ENCODE results near the gene CAMTA1.

CAMTA1 gene

GRCh38 chr1:7436056-7437005, 651.1 kb downstream of the CAMTA1 start:
- Histone ChIP-seq H3K9me3 (ENCODE audit: control insufficient read depth, insufficient read depth, low read length) (no peaks in the 10 kb centered on the region), H3K27ac (ENCODE audit: low read depth, low read length) (no peak overlapping the region), H3K36me3 (ENCODE audit: control insufficient read depth, insufficient read depth, low read length) (no peaks in the 10 kb centered on the region), H3K9ac (ENCODE audit: low read depth, low read length) (no peak overlapping the region), H3K4me3 (ENCODE audit: low read depth, low read length) (no peak overlapping the region), H3K4me1 (ENCODE audit: control insufficient read depth, insufficient read depth, low read length) (no peaks in the 10 kb centered on the region), H3K27me3 (ENCODE audit: control insufficient read depth, insufficient read depth, low read length) (no peaks in the 10 kb centered on the region)

DNA sequence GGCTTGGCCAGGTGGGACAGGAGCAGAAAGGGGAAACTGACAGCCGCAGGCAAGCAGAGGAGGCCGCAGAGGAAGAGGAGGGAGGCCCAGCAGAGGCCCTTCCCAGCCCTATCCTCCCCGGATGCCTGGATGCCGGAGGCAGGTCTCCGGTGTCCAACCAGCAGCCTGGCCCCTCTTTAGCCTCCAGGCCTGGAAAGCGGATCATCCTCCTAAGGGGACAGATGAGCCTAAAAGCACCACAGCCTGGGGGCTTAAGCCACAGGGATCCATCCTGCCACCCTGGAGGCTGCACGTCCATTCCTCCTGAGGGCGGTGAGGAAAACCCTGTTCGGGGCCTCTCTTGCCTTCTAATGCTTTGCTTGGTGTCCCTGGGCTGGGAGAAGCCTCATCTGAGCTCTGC, 651.8 kb downstream of the CAMTA1 start:
- Histone ChIP-seq H3K9ac (ENCODE audit: low read depth, low read length) (no peak overlapping the region), H3K4me1 (ENCODE audit: control insufficient read depth, insufficient read depth, low read length) (no peaks in the 10 kb centered on the region), H3K27me3 (ENCODE audit: control insufficient read depth, insufficient read depth, low read length) (no peaks in the 10 kb centered on the region), H3K36me3 (ENCODE audit: control insufficient read depth, insufficient read depth, low read length) (no peaks in the 10 kb centered on the region), H3K4me3 (ENCODE audit: low read depth, low read length) (no peak overlapping the region), H3K27ac (ENCODE audit: low read depth, low read length) (no peak overlapping the region), H3K9me3 (ENCODE audit: control insufficient read depth, insufficient read depth, low read length) (no peaks in the 10 kb centered on the region)

- Histone ChIP-seq H3K4me3 (ENCODE audit: low read depth, low read length) (no peak overlapping the region), H3K9ac (ENCODE audit: low read depth, low read length) (no peak overlapping the region), H3K4me1 (ENCODE audit: control insufficient read depth, insufficient read depth, low read length) (no peaks in the 10 kb centered on the region), H3K27ac (ENCODE audit: low read depth, low read length) (no peak overlapping the region), H3K27me3 (ENCODE audit: control insufficient read depth, insufficient read depth, low read length) (no peaks in the 10 kb centered on the region), H3K36me3 (ENCODE audit: control insufficient read depth, insufficient read depth, low read length) (no peaks in the 10 kb centered on the region), H3K9me3 (ENCODE audit: control insufficient read depth, insufficient read depth, low read length) (no peaks in the 10 kb centered on the region)
Measured at GRCh38 chr1:7437608-7438395, 652.5 kb downstream of the CAMTA1 start.

DNA sequence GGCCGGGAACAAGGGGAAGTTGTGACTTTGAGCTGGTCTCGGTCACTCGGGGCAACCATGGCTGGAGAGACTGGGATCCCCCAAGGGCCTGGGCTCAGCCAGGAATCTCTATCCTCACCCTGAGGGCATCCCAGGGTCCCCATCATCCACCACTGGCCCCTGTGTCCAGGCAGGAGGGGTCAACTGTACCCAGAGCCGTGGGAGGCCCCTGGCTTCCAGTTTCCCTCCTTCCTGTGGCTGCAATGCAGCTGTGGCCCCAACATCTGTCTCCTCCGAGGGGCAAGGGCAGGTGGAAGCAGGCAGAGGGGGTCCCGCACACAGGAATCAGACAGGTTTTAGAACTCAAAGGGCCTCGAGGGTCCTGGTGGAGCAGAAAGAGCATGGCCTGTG, 653.1 kb downstream of the CAMTA1 start:
- Histone ChIP-seq H3K9ac (ENCODE audit: low read depth, low read length) (no peak overlapping the region), H3K4me1 (ENCODE audit: control insufficient read depth, insufficient read depth, low read length) (no peaks in the 10 kb centered on the region), H3K4me3 (ENCODE audit: low read depth, low read length) (no peak overlapping the region), H3K9me3 (ENCODE audit: control insufficient read depth, insufficient read depth, low read length) (no peaks in the 10 kb centered on the region), H3K36me3 (ENCODE audit: control insufficient read depth, insufficient read depth, low read length) (no peaks in the 10 kb centered on the region), H3K27ac (ENCODE audit: low read depth, low read length) (no peak overlapping the region), H3K27me3 (ENCODE audit: control insufficient read depth, insufficient read depth, low read length) (no peaks in the 10 kb centered on the region)

DNA sequence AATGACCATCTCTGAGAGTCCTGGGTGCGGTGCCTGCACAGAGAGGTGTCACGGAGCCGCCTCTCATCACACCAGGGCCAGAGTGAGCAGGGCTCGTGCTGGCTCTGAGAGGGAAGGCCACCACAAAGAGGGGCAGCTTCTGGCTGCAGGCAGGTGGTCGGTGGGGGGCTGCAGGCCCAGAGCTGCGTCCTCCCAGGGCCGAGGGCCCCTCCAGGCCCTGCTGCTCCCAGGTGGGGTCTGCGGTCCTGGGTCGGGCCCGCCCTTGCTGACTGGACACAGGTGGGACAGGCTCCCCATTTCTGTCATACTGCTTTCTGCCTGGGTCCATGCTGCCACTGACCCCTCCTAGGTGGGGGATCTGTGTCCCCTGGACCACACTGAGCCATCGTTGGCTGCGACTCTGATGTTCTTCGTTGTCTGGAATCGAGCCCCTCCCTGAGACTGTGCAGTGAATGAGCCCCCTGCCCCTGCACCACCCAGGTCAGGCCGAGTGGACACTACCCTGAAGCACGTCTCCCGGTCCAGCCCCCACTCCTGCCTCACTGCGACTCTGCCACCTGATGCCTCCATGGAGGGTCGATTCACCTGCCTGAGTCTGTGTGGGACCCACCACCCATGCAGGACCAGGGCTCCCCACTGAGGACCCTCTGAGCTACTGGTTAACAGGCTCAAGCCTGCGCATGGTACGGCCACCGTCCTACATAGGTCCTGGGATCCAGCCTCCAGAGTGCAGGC, 653.8 kb downstream of the CAMTA1 start:
- Histone ChIP-seq H3K4me3 (ENCODE audit: low read depth, low read length) (no peak overlapping the region), H3K27me3 (ENCODE audit: control insufficient read depth, insufficient read depth, low read length) (no peaks in the 10 kb centered on the region), H3K27ac (ENCODE audit: low read depth, low read length) (no peak overlapping the region)

DNA sequence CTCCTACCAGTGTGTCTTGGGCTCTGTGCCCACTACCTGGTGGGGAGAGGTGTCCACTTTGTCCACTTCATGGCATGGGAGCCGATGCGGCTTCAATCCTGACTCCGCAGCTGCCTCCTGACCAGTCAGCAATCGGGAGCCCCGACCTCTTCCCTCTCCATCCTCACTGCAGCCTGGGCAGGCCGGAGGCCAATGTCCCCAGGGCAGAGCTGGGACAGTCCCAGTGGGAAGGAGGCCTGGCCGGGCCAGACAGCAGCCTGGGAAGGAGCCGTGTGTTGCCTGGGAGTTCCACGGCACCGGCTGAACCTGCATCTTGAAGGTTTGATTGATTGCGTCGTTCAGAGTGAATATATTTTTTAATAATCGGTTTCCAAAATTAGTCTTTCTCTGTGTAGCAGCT, 654.9 kb downstream of the CAMTA1 start:
- Histone ChIP-seq H3K4me1 (ENCODE audit: control insufficient read depth, insufficient read depth, low read length) (no peaks in the 10 kb centered on the region), H3K9me3 (ENCODE audit: control insufficient read depth, insufficient read depth, low read length) (no peaks in the 10 kb centered on the region), H3K27me3 (ENCODE audit: control insufficient read depth, insufficient read depth, low read length) (no peaks in the 10 kb centered on the region), H3K36me3 (ENCODE audit: control insufficient read depth, insufficient read depth, low read length) (no peaks in the 10 kb centered on the region), H3K27ac (ENCODE audit: low read depth, low read length) (no peak overlapping the region), H3K9ac (ENCODE audit: low read depth, low read length) (no peak overlapping the region), H3K4me3 (ENCODE audit: low read depth, low read length) (no peak overlapping the region)

More for the DNA sequence above, 653.8 kb downstream of the CAMTA1 start:
- Histone ChIP-seq H3K4me1 (ENCODE audit: control insufficient read depth, insufficient read depth, low read length) (no peaks in the 10 kb centered on the region), H3K9ac (ENCODE audit: low read depth, low read length) (no peak overlapping the region), H3K9me3 (ENCODE audit: control insufficient read depth, insufficient read depth, low read length) (no peaks in the 10 kb centered on the region), H3K36me3 (ENCODE audit: control insufficient read depth, insufficient read depth, low read length) (no peaks in the 10 kb centered on the region)

DNA sequence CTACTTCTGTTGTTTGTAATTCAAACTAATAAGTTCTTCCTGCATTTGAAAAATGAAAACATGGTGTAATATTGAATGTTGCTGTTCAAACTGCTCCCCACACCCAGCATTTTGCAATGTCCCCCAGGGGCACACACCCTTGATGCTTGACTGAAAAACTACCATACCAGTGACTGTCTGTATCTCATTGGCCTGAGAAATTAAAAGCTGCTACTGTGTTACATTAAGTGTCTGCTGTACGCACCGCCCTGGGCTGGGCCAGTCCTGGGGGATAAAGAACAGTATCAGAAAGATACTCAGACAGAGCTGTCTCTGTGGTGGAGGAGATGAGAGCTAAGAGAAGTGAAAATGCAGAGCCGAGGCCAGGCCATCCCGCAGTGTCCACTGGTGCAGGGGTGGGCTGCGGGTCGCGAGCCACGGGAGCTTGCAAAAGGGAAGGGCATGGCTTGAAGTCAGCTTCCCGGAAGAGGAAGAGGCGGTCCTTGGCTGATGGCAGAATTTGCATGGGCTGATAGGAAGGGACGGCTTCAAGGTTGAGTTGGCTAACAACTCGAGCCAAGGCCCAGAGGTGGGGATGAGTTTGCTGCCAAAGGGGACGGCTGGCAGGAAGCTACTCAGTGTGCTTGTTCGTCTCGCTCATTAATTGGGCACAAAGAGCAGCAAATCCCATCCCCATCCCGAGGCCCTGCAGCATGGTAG, 656.0 kb downstream of the CAMTA1 start:
- Histone ChIP-seq H3K4me1 (ENCODE audit: control insufficient read depth, insufficient read depth, low read length) (no peaks in the 10 kb centered on the region), H3K9ac (ENCODE audit: low read depth, low read length) (no peak overlapping the region), H3K27me3 (ENCODE audit: control insufficient read depth, insufficient read depth, low read length) (no peaks in the 10 kb centered on the region), H3K9me3 (ENCODE audit: control insufficient read depth, insufficient read depth, low read length) (no peaks in the 10 kb centered on the region), H3K36me3 (ENCODE audit: control insufficient read depth, insufficient read depth, low read length) (no peaks in the 10 kb centered on the region), H3K27ac (ENCODE audit: low read depth, low read length) (no peak overlapping the region), H3K4me3 (ENCODE audit: low read depth, low read length) (no peak overlapping the region)

GRCh38 chr1:7442036-7442435, 656.8 kb downstream of the CAMTA1 start:
- H3K27ac ChIP-seq (ENCODE audit: low read depth, low read length), result no peak overlapping the region
- no peaks in the 10 kb centered on the region for H3K9me3 ChIP-seq (ENCODE audit: control insufficient read depth, insufficient read depth, low read length)
- no peaks in the 10 kb centered on the region for H3K4me1 ChIP-seq (ENCODE audit: control insufficient read depth, insufficient read depth, low read length)
- H3K27me3 ChIP-seq (ENCODE audit: control insufficient read depth, insufficient read depth, low read length), result no peaks in the 10 kb centered on the region
- H3K36me3 ChIP-seq (ENCODE audit: control insufficient read depth, insufficient read depth, low read length), result no peaks in the 10 kb centered on the region
- H3K4me3 ChIP-seq (ENCODE audit: low read depth, low read length), result no peak overlapping the region
- no peak overlapping the region for H3K9ac ChIP-seq (ENCODE audit: low read depth, low read length)

DNA sequence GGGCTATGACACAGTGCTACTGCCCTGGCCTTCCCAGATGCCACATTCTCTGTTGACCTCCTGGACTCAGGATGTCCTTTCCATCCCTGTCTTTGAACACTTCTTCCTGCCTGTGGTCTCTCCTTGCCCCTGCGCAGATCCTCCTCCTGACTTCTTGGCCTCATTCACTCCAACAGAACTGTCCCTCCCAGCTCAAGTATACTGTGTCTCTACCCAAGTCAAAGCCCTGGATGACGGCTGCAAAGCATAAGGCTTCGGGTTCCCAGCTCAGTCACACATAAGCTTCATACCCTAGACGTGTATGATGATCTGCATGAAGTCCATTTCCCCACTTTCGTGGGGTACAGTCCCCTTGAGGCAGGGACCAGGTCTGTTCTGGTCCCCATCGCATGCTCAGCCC, 657.7 kb downstream of the CAMTA1 start:
- H3K27me3 ChIP-seq (ENCODE audit: control insufficient read depth, insufficient read depth, low read length), result no peaks in the 10 kb centered on the region
- H3K27ac ChIP-seq (ENCODE audit: low read depth, low read length), result no peak overlapping the region
- H3K4me3 ChIP-seq (ENCODE audit: low read depth, low read length), result no peak overlapping the region
- H3K9me3 ChIP-seq (ENCODE audit: control insufficient read depth, insufficient read depth, low read length), result no peaks in the 10 kb centered on the region
- H3K4me1 ChIP-seq (ENCODE audit: control insufficient read depth, insufficient read depth, low read length), result no peaks in the 10 kb centered on the region
- H3K36me3 ChIP-seq (ENCODE audit: control insufficient read depth, insufficient read depth, low read length), result no peaks in the 10 kb centered on the region
- H3K9ac ChIP-seq (ENCODE audit: low read depth, low read length), result no peak overlapping the region

- no peak overlapping the region for H3K27ac ChIP-seq (ENCODE audit: low read depth, low read length)
- H3K4me3 ChIP-seq (ENCODE audit: low read depth, low read length), result no peak overlapping the region
- no peaks in the 10 kb centered on the region for H3K27me3 ChIP-seq (ENCODE audit: control insufficient read depth, insufficient read depth, low read length)
- no peaks in the 10 kb centered on the region for H3K36me3 ChIP-seq (ENCODE audit: control insufficient read depth, insufficient read depth, low read length)
- no peaks in the 10 kb centered on the region for H3K4me1 ChIP-seq (ENCODE audit: control insufficient read depth, insufficient read depth, low read length)
- H3K9ac ChIP-seq (ENCODE audit: low read depth, low read length), result no peak overlapping the region
- H3K9me3 ChIP-seq (ENCODE audit: control insufficient read depth, insufficient read depth, low read length), result no peaks in the 10 kb centered on the region
Measured at GRCh38 chr1:7444363-7444762, 659.1 kb downstream of the CAMTA1 start.

All from HUES48 (cell line).